ENCODE results near the gene CA9.

The CA9 gene

GRCh38 chr9:35690614-35691333 is 17.0 kb downstream of the CA9 start:
- in situ Hi-C loops (cut with MboI; ENCODE audit: low sequenced_read_pairs) = no loop called here

- in situ Hi-C loops (cut with MboI; ENCODE audit: low sequenced_read_pairs) = no loop called here
Measured at GRCh38 chr9:35691334-35691650, 17.6 kb downstream of the CA9 start.

- in situ Hi-C loops (cut with MboI; ENCODE audit: low sequenced_read_pairs) = no loop called here
Measured at GRCh38 chr9:35691757-35692301, 18.1 kb downstream of the CA9 start.

DNA sequence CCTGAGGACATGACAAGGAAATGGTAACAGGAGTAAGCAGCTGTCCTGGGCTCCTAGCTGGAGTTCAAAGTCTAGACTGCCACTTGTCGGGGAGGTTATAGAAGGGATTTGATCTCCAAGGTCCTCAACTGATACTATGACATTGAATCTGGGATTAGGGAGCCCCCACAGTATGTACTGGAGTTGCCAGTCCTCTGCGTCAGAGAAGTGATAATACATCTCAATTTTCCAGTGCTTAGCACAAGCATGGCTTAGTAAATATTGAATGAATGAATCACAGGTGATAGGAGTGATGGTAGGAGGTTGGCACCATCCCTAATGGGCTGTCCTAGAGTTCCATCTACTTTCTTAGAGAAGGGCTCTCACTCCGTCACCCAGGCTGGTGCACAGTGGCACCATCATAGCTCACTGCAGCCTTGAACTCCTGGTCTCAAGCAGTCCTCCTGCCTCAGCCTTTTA is 22.2 kb downstream of the CA9 start:
- in situ Hi-C loops (cut with MboI; ENCODE audit: low sequenced_read_pairs) = no loop called here

DNA sequence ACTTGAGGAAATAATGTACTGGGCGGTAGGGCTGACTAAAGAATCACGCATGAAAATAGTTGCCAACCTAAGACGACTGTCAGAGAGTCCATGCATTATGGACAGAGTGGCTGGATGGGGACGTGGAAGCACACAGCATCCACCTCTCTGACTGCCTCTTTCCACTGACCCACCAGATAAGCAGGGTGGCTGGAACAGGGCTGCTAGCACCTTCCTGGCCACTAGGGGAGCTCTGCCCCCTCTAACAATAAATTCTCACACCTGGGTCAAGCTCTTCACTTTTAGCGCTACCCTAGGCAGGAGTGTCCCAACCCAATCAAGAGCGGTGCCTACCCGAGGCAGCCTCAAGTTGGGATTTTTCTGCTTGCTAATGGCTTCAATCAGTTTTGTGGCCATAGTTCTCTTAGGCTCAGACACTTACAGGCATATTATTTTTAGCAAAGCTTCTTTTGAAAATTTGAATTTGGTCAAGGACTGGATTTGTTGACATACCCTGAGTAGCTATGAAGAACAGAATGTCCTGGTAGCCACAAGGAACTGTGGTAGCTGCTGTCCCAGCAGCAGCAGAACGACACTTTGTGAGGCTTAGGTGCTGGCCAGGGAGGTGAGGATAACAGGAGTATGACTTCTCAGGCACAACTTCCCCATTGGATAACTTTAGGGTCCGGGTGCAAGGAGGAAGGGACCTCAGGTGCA is 22.9 kb downstream of the CA9 start:
- in situ Hi-C loops (cut with MboI; ENCODE audit: low sequenced_read_pairs) = no loop called here

GRCh38 chr9:35697486-35697885 is 23.8 kb downstream of the CA9 start:
- in situ Hi-C loops (cut with MboI; ENCODE audit: low sequenced_read_pairs) = no loop called here

DNA sequence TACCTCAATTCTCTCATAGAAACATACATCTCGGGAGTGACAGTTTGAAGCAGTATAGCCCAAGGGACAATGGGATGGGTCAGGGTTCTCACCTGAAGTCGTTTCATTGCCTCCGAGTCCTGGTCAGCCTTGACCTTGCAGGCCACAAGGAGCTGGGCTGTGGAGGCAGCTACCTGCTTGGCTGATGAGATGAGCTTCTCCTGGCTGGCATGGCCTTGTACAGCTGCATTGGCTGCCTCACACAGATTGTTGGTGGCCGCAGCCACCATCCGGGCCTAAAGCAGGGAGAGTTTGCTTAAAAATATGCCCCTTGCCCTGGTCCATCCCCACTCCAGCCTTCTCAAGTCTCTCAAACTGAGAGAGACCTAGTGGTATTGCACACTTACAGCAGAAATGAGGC is 24.5 kb downstream of the CA9 start:
- in situ Hi-C loops (cut with MboI; ENCODE audit: low sequenced_read_pairs) = no loop called here

GRCh38 chr9:35700031-35700430 is 26.3 kb downstream of the CA9 start:
- in situ Hi-C loops (cut with MboI; ENCODE audit: low sequenced_read_pairs) = no loop called here

- in situ Hi-C loops (cut with MboI; ENCODE audit: low sequenced_read_pairs) = no loop called here
Measured at GRCh38 chr9:35700942-35701341, 27.2 kb downstream of the CA9 start.

DNA sequence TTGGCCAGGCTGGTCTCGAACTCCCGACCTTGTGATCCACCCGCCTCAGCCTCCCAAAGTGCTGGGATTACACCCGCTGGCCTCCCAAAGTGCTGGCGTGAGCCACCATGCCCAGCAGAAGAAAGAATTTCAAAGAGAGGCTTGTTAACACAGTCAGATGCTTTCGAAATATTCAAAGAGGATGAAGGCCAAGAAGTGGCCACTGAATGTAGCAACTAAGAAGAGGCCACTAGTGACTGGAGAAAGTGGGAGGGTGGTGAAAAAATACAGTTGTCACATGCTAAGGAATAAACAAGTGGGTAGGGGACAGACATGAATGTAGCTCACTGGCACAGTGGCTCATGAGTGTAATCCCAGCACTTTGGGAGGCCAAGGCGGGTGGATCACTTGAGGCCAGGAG is 29.0 kb downstream of the CA9 start:
- in situ Hi-C loops (cut with MboI; ENCODE audit: low sequenced_read_pairs) = no loop called here

DNA sequence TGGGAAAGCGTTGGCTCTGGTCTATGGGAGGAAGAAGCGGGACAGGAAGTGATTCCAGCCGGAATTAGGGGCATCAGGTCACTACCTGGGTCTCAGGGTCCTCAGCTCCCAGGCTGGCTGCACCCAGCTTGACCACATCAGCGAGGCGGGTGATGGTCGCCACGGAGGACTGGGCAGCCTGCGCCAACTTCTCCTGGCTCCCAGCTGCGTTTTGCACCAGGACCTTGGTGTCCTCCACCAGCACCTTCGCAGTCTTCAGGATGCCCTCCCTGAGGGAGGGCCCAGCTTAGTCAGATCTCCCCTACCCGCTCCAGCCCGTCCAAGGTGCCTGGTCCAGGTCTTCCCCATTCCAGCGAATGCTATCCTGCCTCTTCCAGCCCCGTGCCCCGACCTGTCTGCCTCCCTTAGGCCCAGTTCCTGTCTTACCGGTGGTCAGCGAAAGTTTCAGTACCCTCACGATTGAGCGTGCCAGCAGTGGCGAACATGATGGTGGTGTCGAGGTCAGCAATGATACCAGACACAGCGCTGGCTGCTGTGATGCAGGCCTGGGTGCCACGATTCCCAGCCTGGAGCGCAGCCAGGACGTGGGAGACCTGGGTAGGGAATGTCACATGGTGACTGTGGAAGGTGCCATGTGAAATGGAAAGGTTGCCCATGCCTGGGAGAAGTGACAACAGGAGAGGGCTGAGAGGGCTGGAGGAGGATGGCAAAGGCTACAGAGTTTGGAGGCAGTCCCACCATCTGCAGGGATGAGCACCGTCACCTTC is 30.4 kb downstream of the CA9 start:
- in situ Hi-C loops (cut with MboI; ENCODE audit: low sequenced_read_pairs) = no loop called here

DNA sequence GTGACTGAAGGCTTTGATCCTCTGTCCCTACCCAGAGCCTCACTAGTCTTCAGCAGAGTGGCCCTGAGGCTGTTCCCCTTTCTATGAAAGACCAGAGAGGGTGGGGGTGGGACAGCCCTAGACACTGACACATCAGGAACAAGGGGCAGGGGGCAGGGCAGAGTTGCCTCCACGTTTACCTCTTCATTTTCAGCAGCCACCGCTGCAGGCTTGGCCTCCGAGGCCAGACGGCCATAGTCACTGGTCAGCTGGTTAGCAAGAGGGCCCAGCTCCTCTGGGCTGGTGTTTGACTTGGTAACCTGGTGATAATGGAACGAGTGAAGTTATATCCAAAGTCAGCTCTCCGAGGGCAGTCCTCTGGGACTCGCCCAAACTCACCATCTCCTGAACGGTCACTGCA is 31.6 kb downstream of the CA9 start:
- in situ Hi-C loops (cut with MboI; ENCODE audit: low sequenced_read_pairs) = no loop called here

DNA sequence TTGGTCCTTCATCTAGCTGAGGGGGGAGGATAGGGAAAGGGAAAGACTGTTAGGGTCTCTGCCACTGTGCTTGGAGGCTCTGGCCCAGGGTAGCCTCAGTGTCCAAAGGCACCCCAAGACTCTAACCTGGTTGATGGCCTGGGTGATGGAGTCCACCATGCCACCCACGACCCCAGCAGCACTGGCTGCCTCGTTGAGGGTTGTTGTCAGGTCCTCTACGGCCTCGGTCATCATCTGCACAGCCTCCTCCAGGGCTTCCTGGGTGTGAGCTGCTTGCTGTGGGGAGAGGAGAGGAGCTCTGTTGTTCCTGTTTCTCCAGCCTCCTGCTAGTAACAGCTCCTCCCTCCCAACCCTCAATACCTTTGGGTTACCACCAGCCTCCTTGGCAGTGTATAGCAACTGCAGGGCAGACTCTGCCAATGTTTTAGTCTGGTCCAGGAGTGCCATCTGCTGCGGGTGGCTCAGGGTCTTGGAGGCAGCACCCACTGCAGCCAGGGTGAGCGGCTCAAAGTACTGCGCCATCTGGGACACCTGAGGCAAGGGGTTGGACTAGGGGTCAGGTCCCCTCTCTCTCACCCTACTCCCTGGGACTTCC is 32.2 kb downstream of the CA9 start:
- in situ Hi-C loops (cut with MboI; ENCODE audit: low sequenced_read_pairs) = no loop called here

DNA sequence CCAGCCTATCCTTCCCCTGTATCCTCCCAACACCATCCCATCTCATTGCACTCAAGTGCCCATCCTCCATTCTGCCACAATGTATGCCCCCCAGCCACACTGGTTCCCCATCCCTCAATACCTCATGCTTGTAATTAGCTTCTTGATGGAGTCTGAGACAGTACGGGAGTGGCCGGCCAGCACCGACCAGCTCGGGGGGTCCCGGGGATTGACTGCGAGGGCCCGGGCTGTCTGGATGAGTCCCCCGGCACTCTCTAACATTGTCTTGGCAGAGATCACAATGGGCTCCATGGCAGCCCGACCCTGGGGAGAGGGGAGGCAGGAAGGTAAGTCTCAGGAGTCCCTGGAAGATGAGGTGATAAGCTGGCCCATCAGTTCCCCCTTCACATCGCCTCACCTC is 33.2 kb downstream of the CA9 start:
- in situ Hi-C loops (cut with MboI; ENCODE audit: low sequenced_read_pairs) = no loop called here

GRCh38 chr9:35708146-35708545 is 34.4 kb downstream of the CA9 start:
- in situ Hi-C loops (cut with MboI; ENCODE audit: low sequenced_read_pairs) = no loop called here

DNA sequence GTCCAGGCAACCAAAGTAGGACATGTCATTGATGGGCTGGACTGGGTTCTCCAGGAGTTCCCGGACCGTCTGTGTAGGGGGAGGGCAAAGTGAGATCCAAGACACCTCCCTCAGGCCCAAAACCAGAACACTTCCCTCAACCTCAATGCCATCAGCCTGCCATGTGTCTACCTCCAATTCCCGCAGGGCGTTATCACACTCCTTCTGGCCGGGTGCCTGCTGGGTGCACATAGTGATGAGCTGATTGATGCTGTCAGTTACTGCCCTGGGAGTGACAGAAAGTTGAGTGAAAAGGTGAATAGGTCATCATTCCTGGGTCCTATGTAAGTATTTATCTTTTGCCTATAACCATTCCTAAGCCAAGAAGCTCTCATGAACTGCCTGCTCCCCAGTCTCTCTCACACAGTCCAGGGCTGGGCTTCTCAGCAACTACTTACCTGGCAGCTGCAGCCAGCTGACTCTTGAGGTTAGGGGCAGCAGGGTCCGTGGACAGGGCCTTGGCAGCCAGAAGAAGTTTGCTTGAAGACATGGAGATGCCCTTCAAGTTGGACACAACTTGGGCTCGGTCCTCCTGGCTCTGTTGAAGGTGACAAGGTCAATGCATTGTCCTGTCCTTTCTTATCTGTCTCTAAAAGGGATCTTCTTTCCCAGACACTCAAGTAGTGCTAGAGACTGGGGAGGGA is 37.2 kb downstream of the CA9 start:
- in situ Hi-C loops (cut with MboI; ENCODE audit: low sequenced_read_pairs) = no loop called here

DNA sequence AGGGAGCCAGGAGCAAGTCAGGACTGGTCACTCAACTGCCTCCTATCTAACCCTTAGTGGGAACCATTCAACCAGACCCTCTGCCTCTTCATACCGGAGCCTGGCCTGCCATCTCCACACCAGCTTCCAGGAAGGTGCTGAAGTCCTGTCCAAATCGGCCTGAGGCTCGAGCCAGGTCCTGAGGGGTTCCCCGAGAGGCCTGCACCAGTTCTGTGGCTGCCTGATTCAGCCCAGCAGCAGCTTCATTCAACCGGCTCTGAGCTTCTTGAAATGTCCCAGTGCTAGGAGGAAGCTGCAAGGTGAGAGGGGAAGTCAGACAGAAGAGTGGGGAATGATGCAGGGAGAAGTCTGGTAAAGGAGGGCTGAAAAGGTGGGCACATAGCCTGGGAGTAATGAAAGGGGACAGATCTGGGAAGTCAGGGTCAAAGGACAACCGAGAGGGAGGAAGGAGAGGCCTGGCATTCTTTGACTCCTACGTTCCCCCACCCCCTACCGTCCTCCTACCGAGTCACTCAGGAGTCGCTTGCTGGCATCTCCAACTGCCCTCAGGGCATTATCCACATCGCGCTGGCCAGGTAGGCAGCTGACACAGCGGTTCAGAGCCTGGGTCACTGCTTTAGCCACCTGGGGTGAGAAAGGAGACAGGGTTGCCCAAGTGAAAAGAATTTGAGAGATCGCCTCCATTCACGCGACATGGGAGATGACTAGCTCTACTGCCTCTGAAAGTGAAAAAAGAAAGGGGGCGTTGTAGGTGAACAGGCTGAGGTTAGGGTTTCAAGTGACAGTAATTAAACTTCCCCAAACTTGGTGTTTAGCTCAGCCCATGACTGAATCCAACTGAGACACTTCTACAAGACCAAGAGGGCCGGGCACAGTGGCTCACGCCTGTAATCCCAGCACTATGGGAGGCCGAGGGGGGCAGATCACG is 38.0 kb downstream of the CA9 start:
- in situ Hi-C loops (cut with MboI; ENCODE audit: low sequenced_read_pairs) = no loop called here

GRCh38 chr9:35712762-35713400 is 39.2 kb downstream of the CA9 start:
- in situ Hi-C loops (cut with MboI; ENCODE audit: low sequenced_read_pairs) = no loop called here

GRCh38 chr9:35713578-35713977 is 39.9 kb downstream of the CA9 start:
- in situ Hi-C loops (cut with MboI; ENCODE audit: low sequenced_read_pairs) = no loop called here
